BJ (cell line): Measurements from ENCODE around the gene HPDL. TPM values are rescaled to one million over a fixed set of nuclear protein-coding genes. Genes with fewer than 3 reads are reported as not detected.
"Not testable (repeated sequence)": the region's sequence is repeated elsewhere in the genome, so short reads cannot be mapped to it uniquely, and the experiment has no call there.

Experiments used
- CTCF ChIA-PET: fragments of 350-600 bp; formaldehyde crosslinking; extraction: SDS; loops from one replicate; lab custom pipeline; 2021; ENCODE audit warnings: antibody characterized with exemption, inconsistent platforms; lab: Yijun Ruan, JAX
- POLR2A ChIA-PET: fragments of 300-600 bp; sonication (Branson Sonifier 250); formaldehyde crosslinking; extraction: SDS; loops from one replicate; lab custom pipeline; 2021; ENCODE audit warnings: antibody characterized with exemption; lab: Charles Lee
- DNase-seq: peaks from one replicate; pipeline ENCODE4 v3.0.0-alpha.2; 2011; ENCODE audit warnings: low read depth
- H3K27me3 ChIP-seq: 2 replicates; pipeline ENCODE4 v1.6.0; 2011; ENCODE audit warnings: low read length; ENCODE audit not compliant: control insufficient read depth, insufficient read depth
- H3K36me3 ChIP-seq: 2 replicates; pipeline ENCODE4 v1.5.1; 2011; ENCODE audit warnings: low read length; ENCODE audit not compliant: control insufficient read depth, insufficient read depth
- H3K4me3 ChIP-seq: 2 replicates; pipeline ENCODE4 v1.5.1; 2011; ENCODE audit warnings: low read depth, mild to moderate bottlenecking, control low read depth, low read length
- polyA plus RNA-seq: library from polyadenylated mRNA; depleted of rRNA; stranded (reverse); fragments of >200 nt; gene quantifications from 2 replicates; pipeline ENCODE4 v1.2.3, GENCODE V29; 2011
- TF ChIP-seq, protein P1 (sequence below): IDR thresholded peaks from 2 replicates; pipeline ENCODE4 v1.5.1; 2011; ENCODE audit warnings: low read depth, mild to moderate bottlenecking, control low read depth, inconsistent platforms, low read length, moderate library complexity; ENCODE audit not compliant: insufficient read depth

The HPDL gene
- polyA plus RNA-seq, 1 experiment: 0.56 TPM

DNA sequence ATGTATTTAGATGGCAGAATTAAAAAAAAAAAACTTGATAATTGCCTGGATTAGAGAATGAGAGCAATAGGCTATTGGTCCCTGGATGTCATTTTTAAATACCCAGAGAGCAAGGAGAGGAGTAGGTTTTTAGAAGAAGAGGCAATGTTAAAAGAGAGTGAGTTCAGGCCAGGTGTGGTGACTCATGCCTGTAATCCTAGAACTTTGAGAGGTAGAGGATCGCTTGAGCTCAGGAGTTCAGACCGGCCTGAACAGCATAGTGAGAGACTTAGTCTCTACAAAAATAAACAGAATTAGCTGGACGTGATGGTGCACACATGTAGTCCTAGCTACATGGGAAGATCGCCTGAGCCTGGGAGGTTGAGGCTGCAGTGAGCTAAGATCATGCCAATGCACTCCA, 29.5 kb downstream of the HPDL start:
- Histone ChIP-seq H3K36me3 (no peaks in the 10 kb centered on the region), H3K27me3 (no peaks in the 10 kb centered on the region), H3K4me3 (no peak overlapping the region)
- POLR2A ChIA-PET: interaction anchor here (0.7 kb wide), 1 partner anchor 123 kb away, joined by 8 read pairs; no protein-coding TSS in a partner anchor
- TF ChIP-seq, protein P1, sequence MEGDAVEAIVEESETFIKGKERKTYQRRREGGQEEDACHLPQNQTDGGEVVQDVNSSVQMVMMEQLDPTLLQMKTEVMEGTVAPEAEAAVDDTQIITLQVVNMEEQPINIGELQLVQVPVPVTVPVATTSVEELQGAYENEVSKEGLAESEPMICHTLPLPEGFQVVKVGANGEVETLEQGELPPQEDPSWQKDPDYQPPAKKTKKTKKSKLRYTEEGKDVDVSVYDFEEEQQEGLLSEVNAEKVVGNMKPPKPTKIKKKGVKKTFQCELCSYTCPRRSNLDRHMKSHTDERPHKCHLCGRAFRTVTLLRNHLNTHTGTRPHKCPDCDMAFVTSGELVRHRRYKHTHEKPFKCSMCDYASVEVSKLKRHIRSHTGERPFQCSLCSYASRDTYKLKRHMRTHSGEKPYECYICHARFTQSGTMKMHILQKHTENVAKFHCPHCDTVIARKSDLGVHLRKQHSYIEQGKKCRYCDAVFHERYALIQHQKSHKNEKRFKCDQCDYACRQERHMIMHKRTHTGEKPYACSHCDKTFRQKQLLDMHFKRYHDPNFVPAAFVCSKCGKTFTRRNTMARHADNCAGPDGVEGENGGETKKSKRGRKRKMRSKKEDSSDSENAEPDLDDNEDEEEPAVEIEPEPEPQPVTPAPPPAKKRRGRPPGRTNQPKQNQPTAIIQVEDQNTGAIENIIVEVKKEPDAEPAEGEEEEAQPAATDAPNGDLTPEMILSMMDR: no peak
- DNase-seq: no peak
- CTCF ChIA-PET: interaction anchor here (0.8 to 10.1 kb wide), 5 partner anchors 8 to 136 kb away, joined by 3 to 173 read pairs (median 18); partner anchors contain the start of gene TESK2

DNA sequence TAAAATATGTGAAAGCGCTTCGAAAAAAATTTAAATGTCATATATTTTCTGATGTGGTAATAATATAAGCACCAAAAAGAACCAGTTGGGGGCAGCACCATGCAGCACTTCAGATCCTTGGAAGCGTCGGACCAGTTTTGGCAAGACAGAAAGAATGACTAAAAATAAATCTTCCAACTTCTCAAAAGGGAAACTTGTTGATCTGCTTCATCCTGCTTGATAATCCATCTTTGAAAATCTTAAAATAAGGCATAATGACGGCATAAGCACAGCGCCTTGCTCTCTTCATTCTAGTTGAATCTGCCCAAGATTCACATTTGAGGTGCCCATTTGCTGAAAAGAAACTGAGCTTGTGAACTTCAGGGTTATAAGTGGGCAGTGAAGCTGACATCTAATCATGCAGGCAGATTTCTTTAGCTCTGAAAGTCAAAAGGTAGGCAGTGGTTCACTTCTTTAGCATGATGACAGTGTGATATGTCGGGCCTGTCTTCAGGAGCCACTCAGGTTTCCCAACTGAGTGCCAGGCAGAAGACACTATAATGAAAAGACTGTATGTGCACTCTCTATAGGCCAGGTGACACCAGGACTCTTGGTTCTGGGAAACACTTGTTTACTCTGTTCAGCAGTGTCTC, 33.3 kb downstream of the HPDL start:
- ChIA-PET POLR2A (no interaction called here), CTCF (interaction anchor here (0.5 to 10.1 kb wide), 19 partner anchors 10 to 741 kb away, joined by 3 to 173 read pairs (median 5); partner anchors contain the start of genes CCDC163, MMACHC, TESK2 and UROD)
- Histone ChIP-seq H3K27me3 (no peaks in the 10 kb centered on the region), H3K4me3 (no peak overlapping the region), H3K36me3 (no peaks in the 10 kb centered on the region)
- TF ChIP-seq, protein P1: peak; percentile 70
- no peak for DNase-seq

DNA sequence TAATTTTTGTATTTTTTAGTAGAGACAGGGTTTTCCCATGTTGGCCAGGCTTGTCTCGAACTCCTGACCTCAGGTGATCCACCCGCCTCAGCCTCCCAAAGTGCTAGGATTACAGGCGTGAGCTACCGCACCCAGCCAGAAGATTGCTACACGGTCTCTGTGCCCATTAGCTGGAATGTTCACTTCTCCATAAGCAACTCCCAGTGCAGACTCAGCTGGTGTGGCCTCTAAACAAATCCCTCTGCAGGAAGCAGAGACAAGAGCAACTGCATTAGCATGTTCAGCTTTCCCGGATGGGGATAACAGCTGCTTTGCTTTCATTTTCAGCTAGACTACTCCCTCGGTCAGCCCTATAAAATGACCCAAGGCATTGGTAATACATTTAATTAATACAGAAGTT, 34.3 kb downstream of the HPDL start:
- H3K4me3 ChIP-seq, POLR2A ChIA-PET, H3K27me3 ChIP-seq, DNase-seq, H3K36me3 ChIP-seq: not testable (repeated sequence)
- CTCF ChIA-PET: interaction anchor here (0.6 to 10.1 kb wide), 9 partner anchors 11 to 347 kb away, joined by 3 to 173 read pairs (median 5); partner anchors contain the start of gene TESK2

DNA sequence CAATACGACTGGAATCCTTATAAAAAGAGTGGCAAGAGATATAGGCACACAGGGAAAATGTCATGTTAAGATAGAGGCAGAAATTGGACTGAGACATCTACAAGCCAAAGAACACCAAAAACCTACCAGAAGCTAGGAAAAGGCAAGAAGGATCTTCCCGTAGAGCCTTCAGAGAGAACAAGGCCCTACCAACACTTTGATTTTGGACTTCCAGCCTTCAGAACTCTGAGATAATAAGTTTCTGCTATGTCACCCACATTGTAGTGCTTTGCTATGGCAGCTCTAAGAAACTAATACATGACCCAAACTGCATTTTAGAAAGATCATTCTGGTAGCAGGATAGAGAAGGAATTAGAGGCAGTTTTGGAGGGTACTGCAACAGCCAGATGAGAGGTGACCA, 37.6 kb downstream of the HPDL start:
- Histone ChIP-seq H3K4me3 (no peak overlapping the region), H3K27me3 (no peaks in the 10 kb centered on the region), H3K36me3 (no peaks in the 10 kb centered on the region)
- TF ChIP-seq, protein P1: no peak
- ChIA-PET POLR2A (no interaction called here), CTCF (interaction anchor here (1.2 to 10.1 kb wide), 2 partner anchors 128 to 350 kb away, joined by 3 to 173 read pairs; partner anchors contain the start of gene TESK2)
- DNase-seq: no peak

DNA sequence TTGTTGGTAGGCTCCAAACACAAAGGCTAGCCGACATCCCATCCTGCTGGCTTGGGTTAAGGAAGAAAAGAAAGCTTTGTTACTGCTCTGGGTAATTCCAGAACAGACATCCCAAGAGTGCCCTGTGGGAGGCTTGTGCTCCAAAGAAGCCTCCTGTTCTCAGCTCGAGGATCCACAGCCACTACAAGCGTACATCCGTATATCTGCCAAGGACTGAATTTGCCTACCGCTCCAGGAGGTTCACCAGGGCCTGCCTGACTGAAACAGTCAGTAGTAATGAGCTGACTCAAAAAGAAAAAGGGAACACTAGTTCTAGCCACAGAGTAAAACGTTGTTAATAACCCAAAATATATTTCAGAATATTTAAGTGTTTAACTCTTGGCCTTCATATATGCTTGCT, 38.4 kb downstream of the HPDL start:
- no peaks in the 10 kb centered on the region for H3K36me3 ChIP-seq
- POLR2A ChIA-PET: no interaction called here
- CTCF ChIA-PET: interaction anchor here (1.2 to 10.1 kb wide), 2 partner anchors 127 to 351 kb away, joined by 3 to 173 read pairs; partner anchors contain the start of gene TESK2
- no peaks in the 10 kb centered on the region for H3K27me3 ChIP-seq
- TF ChIP-seq, protein P1: no peak
- DNase-seq: no peak
- no peak overlapping the region for H3K4me3 ChIP-seq
